WI38 (cell line): ENCODE measurements around the gene CPSF4.

Experiments used
- H3K4me3 ChIP-seq: 2 replicates; pipeline ENCODE4 v1.5.1; 2011; ENCODE audit warnings: low read depth, mild to moderate bottlenecking, control low read depth, low read length
- TF ChIP-seq, protein P1 (sequence below): IDR thresholded peaks from 2 replicates; pipeline ENCODE4 v1.5.1; 2012; ENCODE audit warnings: low read depth, mild to moderate bottlenecking, control low read depth, low read length

Gene CPSF4

DNA sequence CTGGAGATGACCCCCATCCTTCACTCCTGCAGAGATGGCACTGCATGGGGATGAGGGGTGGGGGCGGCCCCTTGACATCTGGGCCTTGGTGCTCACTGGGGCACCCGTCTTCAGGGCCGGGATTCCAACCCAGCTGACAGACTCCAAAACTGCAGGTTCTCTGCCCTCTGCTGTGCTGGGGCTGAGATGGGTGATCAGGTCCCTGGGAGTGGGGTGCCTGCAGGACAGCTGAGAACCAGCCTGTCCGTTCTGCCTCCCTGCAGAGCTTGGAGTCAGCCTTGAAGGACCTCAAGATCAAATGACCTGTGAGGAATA lies 44.6 kb upstream of the CPSF4 start:
- H3K4me3 ChIP-seq: no peak overlapping the region
- TF ChIP-seq, protein P1, sequence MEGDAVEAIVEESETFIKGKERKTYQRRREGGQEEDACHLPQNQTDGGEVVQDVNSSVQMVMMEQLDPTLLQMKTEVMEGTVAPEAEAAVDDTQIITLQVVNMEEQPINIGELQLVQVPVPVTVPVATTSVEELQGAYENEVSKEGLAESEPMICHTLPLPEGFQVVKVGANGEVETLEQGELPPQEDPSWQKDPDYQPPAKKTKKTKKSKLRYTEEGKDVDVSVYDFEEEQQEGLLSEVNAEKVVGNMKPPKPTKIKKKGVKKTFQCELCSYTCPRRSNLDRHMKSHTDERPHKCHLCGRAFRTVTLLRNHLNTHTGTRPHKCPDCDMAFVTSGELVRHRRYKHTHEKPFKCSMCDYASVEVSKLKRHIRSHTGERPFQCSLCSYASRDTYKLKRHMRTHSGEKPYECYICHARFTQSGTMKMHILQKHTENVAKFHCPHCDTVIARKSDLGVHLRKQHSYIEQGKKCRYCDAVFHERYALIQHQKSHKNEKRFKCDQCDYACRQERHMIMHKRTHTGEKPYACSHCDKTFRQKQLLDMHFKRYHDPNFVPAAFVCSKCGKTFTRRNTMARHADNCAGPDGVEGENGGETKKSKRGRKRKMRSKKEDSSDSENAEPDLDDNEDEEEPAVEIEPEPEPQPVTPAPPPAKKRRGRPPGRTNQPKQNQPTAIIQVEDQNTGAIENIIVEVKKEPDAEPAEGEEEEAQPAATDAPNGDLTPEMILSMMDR: no peak

DNA sequence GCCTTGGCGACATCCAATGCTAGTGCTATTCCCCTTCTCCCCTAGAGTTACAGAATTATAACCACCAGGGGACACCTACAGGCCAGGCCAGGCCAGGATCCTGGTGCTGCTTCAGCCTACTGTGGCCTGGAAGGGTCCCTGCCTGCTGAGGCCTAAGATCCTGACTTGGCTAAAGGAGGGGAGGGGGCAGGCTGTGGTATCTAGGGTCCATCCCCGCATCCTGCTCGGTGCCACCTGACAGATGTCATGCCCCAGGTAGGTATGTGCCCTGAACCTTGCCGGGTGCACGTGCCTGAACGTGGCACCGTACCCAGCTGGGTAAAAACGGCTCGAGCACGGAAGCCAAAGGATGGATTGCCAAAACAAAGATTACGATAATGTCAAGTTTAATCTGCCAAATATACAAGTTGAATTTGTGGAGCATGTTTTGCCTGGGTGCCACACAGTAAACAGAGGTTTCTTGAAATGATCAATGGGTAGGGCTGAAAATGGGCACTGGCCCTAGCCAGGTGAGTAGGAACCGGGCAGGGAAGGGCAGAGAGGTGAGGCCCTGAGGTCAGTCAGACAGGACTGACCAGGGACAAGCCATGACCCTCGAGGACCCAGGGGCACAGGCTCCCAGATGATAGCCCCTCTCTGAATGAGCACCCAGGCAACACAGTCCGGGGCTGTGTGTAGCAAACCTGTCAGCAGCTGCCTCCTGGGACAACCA lies 43.0 kb upstream of the CPSF4 start:
- no peak overlapping the region for H3K4me3 ChIP-seq
- TF ChIP-seq, protein P1: no peak

DNA sequence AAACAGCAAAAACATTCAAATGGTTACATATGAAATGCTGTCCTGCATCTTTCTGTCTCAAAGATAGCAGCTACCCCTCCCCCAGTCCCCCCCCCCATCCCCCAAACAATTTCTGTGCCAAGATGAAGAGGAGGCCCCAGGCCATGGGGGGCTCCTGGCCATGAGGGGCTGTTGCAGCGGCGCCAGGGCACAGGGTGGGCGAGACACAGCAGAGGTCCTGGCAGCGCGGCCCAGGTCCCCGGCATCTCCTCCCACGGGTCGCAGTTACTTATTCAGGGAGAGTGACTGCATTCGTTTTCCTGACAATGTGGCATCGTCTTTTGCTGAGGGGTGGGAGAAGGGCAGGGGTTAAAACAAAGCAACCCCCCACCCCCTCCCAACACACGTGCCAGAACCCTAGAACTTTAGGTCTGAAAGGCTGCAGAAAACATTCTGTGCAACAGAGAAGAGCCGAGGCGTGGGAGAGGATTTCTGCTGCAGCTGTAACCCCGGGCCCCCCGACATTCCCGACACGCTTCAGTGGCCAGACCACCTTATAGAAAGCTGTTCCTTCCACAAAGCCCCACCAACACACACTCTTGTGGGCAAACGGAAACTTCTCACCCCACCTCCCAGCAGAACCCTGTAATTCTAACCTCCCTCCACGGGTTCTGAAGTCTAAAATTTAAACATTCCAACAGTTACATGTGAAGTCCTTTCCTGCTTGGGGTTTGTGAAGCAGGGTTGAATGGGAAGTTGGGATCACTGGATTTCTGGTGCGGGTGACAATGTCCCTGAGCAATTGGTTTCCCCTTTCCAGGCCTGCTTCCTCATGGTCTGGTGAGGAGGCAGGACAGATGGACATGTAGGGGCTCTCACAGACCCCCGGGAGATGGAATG lies 42.1 kb upstream of the CPSF4 start:
- TF ChIP-seq, protein P1: no peak
- H3K4me3 ChIP-seq: no peak overlapping the region

DNA sequence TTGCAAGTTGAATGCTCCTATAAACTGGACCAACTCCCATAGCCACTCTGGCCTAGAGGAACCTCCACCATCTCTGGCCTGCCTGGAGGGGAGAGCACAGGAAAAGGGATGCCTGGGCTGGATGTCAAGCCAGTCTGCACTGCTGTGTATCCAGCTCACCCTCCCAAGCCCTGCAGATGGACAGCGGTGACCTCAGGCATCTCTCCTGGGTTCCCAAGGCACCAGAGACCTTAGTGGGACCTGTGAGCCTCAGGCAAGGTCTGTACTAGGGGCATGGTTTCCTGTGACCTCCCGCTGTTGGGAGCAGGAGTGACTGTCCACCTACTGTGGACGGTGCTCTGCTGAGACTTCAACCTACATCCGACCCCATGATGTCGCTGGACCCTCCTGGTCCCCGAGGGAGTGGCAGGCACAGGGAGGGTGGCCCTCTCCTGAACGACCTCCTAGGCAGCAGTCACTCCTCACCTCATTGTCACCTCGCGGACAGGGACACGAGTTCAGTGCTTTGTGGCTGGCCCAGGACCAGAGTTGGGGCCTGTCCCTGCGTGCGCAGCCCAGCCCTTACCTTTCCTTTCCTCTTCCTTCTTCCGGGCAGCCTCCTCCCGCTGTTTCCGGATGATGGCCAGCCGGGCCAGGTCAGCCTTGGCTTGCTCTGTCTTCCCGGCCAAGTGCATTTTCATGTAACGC lies 41.3 kb upstream of the CPSF4 start:
- TF ChIP-seq, protein P1: no peak
- no peak overlapping the region for H3K4me3 ChIP-seq

DNA sequence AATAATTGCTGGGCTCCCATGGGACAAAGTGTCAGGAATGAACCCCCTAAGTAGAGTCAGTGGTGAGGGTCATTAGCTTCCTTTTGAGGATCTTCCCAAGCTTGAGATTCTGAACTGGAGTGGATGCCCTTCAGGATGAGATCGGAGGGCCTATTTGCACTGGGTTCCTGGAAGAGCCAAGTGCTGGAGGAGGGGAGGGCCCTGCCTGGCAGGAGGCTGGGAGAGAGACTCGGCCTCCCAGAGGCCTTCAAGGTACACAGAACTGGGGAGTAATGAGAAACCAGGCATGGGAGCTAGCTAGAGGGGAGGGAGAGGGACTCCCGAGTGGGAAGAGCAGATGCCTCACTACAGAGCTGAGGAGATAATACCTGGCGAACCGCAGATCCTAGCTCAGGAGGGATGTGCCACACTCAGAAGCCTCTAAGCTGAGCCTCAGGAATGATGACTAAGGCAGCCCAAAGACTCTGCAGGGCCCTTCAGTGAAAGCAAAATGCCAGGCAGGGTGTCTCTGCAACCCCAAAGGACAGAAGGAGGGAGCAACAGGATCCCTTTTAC lies 39.8 kb upstream of the CPSF4 start:
- no peak overlapping the region for H3K4me3 ChIP-seq
- TF ChIP-seq, protein P1: no peak

DNA sequence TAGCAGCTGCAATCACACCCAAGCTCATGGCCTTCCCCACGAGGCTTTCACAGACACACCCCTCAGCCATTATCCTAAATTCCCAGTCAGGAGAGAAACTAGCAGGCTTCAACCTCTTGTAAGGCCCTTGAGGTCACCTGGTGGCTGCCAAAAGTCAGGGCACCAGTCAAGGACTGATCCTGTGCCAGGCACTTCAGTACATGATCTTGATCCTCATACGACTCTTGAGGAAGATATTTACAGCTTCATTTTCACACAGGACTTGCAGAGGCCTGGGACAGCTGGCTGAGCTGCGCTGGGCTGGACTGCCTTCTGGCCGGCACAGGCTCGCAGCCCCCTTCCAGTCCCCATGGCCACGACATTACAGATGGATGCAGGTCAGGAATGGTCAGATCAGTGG lies 39.1 kb upstream of the CPSF4 start:
- H3K4me3 ChIP-seq: no peak overlapping the region
- TF ChIP-seq, protein P1: no peak
